Measurements from ENCODE around the gene SYT14.

DNA sequence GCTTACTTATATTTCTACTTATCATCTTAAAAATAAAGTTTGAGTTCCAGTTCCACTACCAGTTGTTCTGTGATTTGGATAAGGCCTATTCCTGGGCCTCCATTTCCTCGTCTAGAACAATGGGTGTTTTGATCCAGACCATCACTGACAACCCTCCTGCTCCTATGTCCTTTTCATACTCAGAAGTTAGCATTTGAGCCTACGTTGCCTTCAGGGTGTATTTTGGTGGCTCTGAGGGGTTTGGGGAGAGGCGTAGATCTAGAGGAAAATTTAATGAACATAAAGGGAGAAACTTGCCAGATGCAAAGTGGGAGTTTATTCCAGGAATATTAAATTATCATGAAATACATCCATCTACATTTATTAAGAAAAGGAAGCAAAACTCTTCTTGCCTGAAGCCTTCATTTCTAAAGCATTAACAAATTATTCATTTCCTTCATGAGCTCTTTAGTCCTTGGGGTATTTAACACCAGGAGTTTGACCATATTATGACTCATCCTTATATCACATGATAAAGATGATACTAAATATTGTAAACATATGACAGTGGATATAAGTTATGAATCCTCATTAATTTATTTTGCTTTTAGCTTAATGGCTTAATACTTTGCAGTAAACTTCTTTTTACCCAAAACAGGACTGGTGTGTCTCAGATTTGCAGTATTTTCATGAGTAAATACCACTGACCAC lies 47.2 kb upstream of the SYT14 start:
- TF ChIP-seq, protein P1, sequence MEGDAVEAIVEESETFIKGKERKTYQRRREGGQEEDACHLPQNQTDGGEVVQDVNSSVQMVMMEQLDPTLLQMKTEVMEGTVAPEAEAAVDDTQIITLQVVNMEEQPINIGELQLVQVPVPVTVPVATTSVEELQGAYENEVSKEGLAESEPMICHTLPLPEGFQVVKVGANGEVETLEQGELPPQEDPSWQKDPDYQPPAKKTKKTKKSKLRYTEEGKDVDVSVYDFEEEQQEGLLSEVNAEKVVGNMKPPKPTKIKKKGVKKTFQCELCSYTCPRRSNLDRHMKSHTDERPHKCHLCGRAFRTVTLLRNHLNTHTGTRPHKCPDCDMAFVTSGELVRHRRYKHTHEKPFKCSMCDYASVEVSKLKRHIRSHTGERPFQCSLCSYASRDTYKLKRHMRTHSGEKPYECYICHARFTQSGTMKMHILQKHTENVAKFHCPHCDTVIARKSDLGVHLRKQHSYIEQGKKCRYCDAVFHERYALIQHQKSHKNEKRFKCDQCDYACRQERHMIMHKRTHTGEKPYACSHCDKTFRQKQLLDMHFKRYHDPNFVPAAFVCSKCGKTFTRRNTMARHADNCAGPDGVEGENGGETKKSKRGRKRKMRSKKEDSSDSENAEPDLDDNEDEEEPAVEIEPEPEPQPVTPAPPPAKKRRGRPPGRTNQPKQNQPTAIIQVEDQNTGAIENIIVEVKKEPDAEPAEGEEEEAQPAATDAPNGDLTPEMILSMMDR (IDR thresholded peaks at IDR 0.05): no peak
- TF ChIP-seq EP300 (IDR thresholded peaks at IDR 0.05) (no peak), HOXA7 (CRISPR knock-in tag; IDR thresholded peaks at IDR 0.05) (no peak), CHD2 (IDR thresholded peaks at IDR 0.05; ENCODE audit: low read length, partially characterized antibody) (no peak), POLR2A (IDR thresholded peaks at IDR 0.05; ENCODE audit: low read length) (no peak), CBX8 (IDR thresholded peaks at IDR 0.05) (no peak), SMC3 (IDR thresholded peaks at IDR 0.05) (no peak), MAX (IDR thresholded peaks at IDR 0.05) (no peak), EHMT2 (IDR thresholded peaks at IDR 0.05; ENCODE audit: low read depth) (no peak), KDM5A (IDR thresholded peaks at IDR 0.05) (no peak), MYC (IDR thresholded peaks at IDR 0.05; ENCODE audit: borderline replicate concordance, low read length) (no peak)
- TF ChIP-seq, protein P2, sequence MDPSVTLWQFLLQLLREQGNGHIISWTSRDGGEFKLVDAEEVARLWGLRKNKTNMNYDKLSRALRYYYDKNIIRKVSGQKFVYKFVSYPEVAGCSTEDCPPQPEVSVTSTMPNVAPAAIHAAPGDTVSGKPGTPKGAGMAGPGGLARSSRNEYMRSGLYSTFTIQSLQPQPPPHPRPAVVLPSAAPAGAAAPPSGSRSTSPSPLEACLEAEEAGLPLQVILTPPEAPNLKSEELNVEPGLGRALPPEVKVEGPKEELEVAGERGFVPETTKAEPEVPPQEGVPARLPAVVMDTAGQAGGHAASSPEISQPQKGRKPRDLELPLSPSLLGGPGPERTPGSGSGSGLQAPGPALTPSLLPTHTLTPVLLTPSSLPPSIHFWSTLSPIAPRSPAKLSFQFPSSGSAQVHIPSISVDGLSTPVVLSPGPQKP (IDR thresholded peaks at IDR 0.05; ENCODE audit: low read depth, low read length): no peak
